ENCODE measurements around the gene CGRRF1.
A peak's percentile ranks its signal among the peaks of the same experiment; 100 is the strongest.

CGRRF1 gene

GRCh38 chr14:54564868-54565784, 55.4 kb downstream of the CGRRF1 start:
- no peak for DNase-seq (ENCODE audit: low read depth)
- H3K4me3 ChIP-seq (ENCODE audit: low read depth, low read length) = peak overlapping the region; percentile 34
- peak; percentile 23 for TF ChIP-seq CTCF (IDR thresholded peaks at IDR 0.05; ENCODE audit: control insufficient read depth, extremely low read depth, insufficient read depth)

GRCh38 chr14:54565785-54566409, 56.2 kb downstream of the CGRRF1 start:
- DNase-seq (ENCODE audit: low read depth) = no peak
- no peak for TF ChIP-seq CTCF (IDR thresholded peaks at IDR 0.05; ENCODE audit: control insufficient read depth, extremely low read depth, insufficient read depth)
- H3K4me3 ChIP-seq (ENCODE audit: low read depth, low read length) = peak overlapping the region; percentile 49

GRCh38 chr14:54566410-54567223, 56.9 kb downstream of the CGRRF1 start, which contains the start of gene SAMD4A:
Gene SAMD4A, plus strand, starts transcription at chr14:54567128. Its CDS starts 789 bp downstream, at chr14:54567917.
- peak; percentile 22; the same call in 1 of the 2 replicates for TF ChIP-seq CTCF (IDR thresholded peaks at IDR 0.05; ENCODE audit: control insufficient read depth, extremely low read depth, insufficient read depth)
- DNase-seq (ENCODE audit: low read depth) = no peak

GRCh38 chr14:54567224-54567638, 57.5 kb downstream of the CGRRF1 start:
- no peak for DNase-seq (ENCODE audit: low read depth)
- H3K4me3 ChIP-seq (ENCODE audit: low read depth, low read length) = peak overlapping the region; percentile 49
- TF ChIP-seq CTCF (IDR thresholded peaks at IDR 0.05; ENCODE audit: control insufficient read depth, extremely low read depth, insufficient read depth) = no peak

More at GRCh38 chr14:54566410-54567223, 56.9 kb downstream of the CGRRF1 start, which contains the start of gene SAMD4A:
- peak within 1 kb of the TSS; percentile 49 for H3K4me3 ChIP-seq (ENCODE audit: low read depth, low read length)

GRCh38 chr14:54567639-54568561, 58.2 kb downstream of the CGRRF1 start:
- no peak for DNase-seq (ENCODE audit: low read depth)
- peak overlapping the region; percentile 49 for H3K4me3 ChIP-seq (ENCODE audit: low read depth, low read length)
- TF ChIP-seq CTCF (IDR thresholded peaks at IDR 0.05; ENCODE audit: control insufficient read depth, extremely low read depth, insufficient read depth) = no peak

Data from LNCaP clone FGC (cell line).